Measurements from ENCODE around the gene TMEM63A. TPM values are rescaled to one million over a fixed set of nuclear protein-coding genes. Genes with fewer than 3 reads are reported as not detected.

The TMEM63A gene
- total and polyA plus RNA-seq, 10 donors, result 15.0 to 143 (median 109) TPM

DNA sequence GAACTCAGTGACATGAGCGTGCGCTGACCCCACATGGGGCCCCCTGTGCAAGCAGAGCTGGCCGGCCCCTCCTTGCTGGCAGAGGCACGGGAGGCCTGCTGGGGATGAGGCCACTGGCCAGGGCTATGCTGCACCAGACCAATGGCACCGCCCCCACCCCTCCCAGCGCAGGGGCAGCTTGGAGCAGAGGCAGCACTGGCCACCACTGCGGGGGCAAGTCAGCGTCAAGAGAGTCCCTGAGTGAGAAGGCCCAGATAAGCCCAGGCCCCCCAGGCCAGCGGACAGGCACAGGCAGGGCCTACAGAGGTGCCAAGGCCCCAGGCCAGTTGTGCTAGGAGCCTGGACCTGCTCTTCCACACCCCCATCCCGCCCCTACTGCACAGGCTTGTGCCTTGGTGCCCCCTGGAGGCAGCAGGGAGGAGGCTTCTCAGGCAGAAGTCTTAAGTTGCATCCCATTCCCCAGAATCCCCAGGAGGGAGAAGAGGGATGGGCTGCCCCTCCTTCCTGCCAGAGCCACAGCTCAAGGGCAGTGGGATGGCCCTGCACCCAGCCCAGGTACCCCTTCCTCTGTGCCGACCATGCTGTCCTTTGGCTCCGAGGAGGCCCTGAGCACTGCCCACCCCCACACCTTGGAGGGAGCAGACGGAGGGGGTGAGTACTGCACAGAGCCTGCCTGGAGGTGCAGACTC is 36.5 kb downstream of the TMEM63A start:
- TF ChIP-seq POLR2A (IDR thresholded peaks at IDR 0.05), result no peak
- TF ChIP-seq CTCF (IDR thresholded peaks at IDR 0.05 in 8 of 11, conservative IDR thresholded peaks at IDR 0.05 in 3 of 11), result peak in 10 of 11 experiments; percentile 13 to 71 (median 58)
- TF ChIP-seq POLR2AphosphoS5 (IDR thresholded peaks at IDR 0.05), result peak; percentile 49 to 65 (median 59)
- intact Hi-C loops (cut with DNase I; ENCODE audit: low total_unique reads), result loop anchor here (5.0 to 10.0 kb wide), 2 partner anchors 59 to 368 kb away; no protein-coding TSS in a partner anchor
- peak; percentile 84 for DNase-seq
- Histone ChIP-seq H3K4me3 (no peak overlapping the region), H3K36me3 (peaks cover 0 to 89% (median 28%) of the 10 kb centered on the region in 6 donors), H3K4me1 (peaks cover 22 to 71% (median 40%) of the 10 kb centered on the region in 6 donors), H3K9me3 (no peaks in the 10 kb centered on the region), H3K27me3 (replicated peaks in 1 of 7) (no peaks in the 10 kb centered on the region), H3K27ac (peak overlapping the region in 3 of 8 donors; percentile 72 to 90 (median 80))
- 79 to 96% (median 81%) methylated on average over 3 to 13 of the region's 13 CpGs for WGBS, 5 donors

DNA sequence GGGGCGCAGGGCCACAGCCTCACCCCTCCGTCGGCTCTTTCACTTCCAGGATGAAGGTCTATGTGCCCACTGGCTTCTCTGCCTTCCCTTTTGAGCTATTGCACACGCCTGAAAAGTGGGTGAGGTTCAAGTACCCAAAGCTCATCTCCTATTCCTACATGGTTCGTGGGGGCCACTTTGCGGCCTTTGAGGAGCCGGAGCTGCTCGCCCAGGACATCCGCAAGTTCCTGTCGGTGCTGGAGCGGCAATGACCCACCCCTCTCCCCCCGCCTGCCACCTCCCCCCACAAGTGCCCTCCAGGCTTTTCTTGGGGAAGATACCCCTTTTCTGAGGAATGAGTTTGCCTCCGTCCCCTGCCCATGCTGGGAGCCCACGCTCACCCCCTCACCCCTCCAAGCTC is 37.1 kb downstream of the TMEM63A start:
- Histone ChIP-seq H3K36me3 (peaks cover 0 to 89% (median 27%) of the 10 kb centered on the region in 6 donors), H3K4me3 (no peak overlapping the region), H3K27me3 (replicated peaks in 1 of 7) (no peaks in the 10 kb centered on the region), H3K27ac (no peak overlapping the region), H3K4me1 (peaks cover 18 to 64% (median 35%) of the 10 kb centered on the region in 6 donors), H3K9me3 (no peaks in the 10 kb centered on the region)
- TF ChIP-seq POLR2A (IDR thresholded peaks at IDR 0.05), result no peak
- no peak for TF ChIP-seq POLR2AphosphoS5 (IDR thresholded peaks at IDR 0.05)
- no peak for TF ChIP-seq CTCF (IDR thresholded peaks at IDR 0.05 in 8 of 11, conservative IDR thresholded peaks at IDR 0.05 in 3 of 11)
- intact Hi-C loops (cut with DNase I; ENCODE audit: low total_unique reads), result loop anchor here (5.0 to 10.0 kb wide), 2 partner anchors 60 to 368 kb away; no protein-coding TSS in a partner anchor
- DNase-seq, result no peak
- WGBS, 5 donors, result 91 to 95% (median 93%) methylated on average over 14 of the region's 14 CpGs

DNA sequence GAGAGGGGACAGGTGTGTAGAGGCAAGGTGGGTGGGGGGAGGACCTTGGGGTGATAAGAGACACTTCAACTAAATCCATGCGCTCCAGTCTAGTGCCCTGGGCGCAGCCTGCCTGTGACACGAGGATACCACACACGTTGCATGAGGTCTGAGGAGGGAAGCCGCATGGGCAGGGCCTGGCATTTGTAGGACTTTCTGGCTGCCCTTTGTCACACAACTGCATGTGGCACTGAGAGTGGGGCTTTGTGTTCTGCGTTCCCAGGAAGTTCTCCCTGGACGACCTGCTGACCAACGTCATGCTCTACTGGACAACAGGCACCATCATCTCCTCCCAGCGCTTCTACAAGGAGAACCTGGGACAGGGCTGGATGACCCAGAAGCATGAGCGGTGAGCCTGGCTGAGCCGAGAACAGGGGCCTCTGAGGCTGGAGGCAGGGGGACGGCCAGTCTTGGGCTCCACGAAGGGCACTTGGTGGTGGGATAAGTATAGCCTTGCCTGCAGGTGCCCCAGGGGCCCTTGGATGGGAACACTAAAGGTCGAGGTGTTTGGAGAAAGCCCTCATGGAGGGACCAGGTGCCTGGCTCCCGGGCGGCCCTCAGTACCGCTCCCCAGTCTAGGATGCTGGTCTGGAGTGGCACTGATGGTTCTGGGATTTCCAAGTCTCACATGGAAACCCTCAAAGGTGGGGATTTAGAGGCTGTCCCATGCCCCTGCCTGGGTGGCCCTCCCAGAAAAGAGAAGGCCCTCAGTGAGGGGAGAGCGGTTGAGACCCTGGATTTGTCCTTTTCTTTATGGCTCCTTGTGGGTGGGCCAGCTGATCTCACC is 37.7 kb downstream of the TMEM63A start:
- intact Hi-C loops (cut with DNase I; ENCODE audit: low total_unique reads), result loop anchor here (5.0 to 10.0 kb wide), 2 partner anchors 60 to 367 kb away; no protein-coding TSS in a partner anchor
- peak; percentile 64 for DNase-seq
- no peak overlapping the region for H3K27ac ChIP-seq
- H3K27me3 ChIP-seq (replicated peaks in 1 of 7), result no peaks in the 10 kb centered on the region
- WGBS, 5 donors, result 82 to 94% (median 90%) methylated on average over 18 of the region's 18 CpGs
- no peak for TF ChIP-seq CTCF (IDR thresholded peaks at IDR 0.05 in 8 of 11, conservative IDR thresholded peaks at IDR 0.05 in 3 of 11)
- peak in 1 of 3 donors; percentile 24 for TF ChIP-seq POLR2AphosphoS5 (IDR thresholded peaks at IDR 0.05)
- no peaks in the 10 kb centered on the region for H3K9me3 ChIP-seq
- H3K4me3 ChIP-seq, result no peak overlapping the region
- peaks cover 17 to 58% (median 29%) of the 10 kb centered on the region in 6 donors for H3K4me1 ChIP-seq
- peaks cover 0 to 89% (median 27%) of the 10 kb centered on the region in 6 donors for H3K36me3 ChIP-seq

All from spleen (tissue), 11 donors.